CD4-positive, alpha-beta T cell treated with Interleukin-17A for 4 hours (primary cell): ENCODE results near the gene HELQ.
"Not testable (repeated sequence)": the region's sequence is repeated elsewhere in the genome, so short reads cannot be mapped to it uniquely, and the experiment has no call there.

Source experiments
- DNase-seq: peaks from one replicate; pipeline ENCODE4 v3.0.0-alpha.2; 2020; ENCODE audit warnings: mixed read lengths

The HELQ gene, protein sequence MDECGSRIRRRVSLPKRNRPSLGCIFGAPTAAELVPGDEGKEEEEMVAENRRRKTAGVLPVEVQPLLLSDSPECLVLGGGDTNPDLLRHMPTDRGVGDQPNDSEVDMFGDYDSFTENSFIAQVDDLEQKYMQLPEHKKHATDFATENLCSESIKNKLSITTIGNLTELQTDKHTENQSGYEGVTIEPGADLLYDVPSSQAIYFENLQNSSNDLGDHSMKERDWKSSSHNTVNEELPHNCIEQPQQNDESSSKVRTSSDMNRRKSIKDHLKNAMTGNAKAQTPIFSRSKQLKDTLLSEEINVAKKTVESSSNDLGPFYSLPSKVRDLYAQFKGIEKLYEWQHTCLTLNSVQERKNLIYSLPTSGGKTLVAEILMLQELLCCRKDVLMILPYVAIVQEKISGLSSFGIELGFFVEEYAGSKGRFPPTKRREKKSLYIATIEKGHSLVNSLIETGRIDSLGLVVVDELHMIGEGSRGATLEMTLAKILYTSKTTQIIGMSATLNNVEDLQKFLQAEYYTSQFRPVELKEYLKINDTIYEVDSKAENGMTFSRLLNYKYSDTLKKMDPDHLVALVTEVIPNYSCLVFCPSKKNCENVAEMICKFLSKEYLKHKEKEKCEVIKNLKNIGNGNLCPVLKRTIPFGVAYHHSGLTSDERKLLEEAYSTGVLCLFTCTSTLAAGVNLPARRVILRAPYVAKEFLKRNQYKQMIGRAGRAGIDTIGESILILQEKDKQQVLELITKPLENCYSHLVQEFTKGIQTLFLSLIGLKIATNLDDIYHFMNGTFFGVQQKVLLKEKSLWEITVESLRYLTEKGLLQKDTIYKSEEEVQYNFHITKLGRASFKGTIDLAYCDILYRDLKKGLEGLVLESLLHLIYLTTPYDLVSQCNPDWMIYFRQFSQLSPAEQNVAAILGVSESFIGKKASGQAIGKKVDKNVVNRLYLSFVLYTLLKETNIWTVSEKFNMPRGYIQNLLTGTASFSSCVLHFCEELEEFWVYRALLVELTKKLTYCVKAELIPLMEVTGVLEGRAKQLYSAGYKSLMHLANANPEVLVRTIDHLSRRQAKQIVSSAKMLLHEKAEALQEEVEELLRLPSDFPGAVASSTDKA

DNA sequence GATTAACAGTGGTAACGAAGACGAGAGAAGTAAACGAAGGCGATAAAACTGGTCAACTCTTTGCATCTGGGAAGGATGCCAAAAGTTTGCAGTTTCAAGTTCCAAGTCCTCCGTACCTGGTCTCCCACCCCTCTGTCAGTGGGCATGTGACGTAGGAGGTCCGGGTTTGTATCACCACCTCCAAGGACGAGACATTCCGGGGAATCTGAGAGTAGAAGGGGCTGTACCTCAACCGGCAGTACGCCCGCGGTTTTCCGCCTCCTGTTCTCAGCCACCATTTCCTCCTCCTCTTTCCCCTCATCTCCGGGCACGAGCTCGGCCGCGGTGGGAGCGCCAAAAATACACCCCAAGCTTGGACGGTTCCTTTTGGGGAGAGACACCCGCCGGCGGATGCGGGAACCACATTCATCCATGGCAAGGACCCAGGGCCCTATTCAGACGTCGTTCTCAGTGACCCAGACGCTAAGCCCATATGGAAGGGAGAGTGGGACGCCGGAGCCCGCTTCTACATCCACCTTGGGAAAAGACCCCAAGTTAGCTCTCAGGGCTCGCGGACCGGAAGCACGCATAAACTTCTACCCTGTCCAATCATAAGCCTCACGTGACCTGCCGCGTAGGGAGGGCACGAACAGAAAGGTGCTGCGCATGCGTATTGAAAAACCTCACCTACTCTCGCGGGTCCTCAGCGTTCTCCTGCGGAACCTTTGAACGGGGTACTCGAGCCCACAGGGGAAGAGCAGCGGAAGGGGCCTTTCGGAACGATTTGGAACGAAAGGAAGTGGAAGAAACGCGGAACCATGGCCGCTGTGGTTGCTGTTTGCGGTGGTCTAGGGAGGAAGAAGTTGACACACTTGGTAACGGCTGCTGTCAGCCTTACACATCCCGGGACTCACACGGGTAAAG lies at the start of gene HELQ, which contains the start of gene MRPS18C:
HELQ (minus strand) TSS at position 543 of the 903 bp plus-strand sequence; CDS start at position 413, 130 bp downstream.
MRPS18C (plus strand) TSS at position 778 of the 903 bp plus-strand sequence; CDS start at position 798, 20 bp downstream.
- peak; percentile 94 for DNase-seq

DNA sequence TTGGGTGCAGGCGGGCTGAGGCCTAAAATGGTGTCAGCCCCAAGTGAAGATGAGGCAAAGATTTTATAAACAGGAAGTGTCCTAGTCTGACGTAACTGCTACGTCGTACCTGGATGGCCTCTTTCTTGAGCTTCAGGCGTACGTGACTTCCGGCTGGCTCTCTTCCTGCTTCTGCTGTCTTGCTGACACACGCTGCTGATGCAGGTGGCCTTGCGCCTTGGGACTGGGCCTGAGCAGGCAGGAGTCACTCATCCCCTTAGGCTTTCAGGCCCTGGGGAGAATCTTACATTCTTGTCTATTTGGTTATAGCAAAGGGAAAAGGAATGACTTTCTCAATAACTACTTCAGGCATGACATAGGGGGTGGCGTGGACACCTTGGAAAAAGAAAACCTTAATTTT lies 49.4 kb upstream of the HELQ start:
- no peak for DNase-seq

DNA sequence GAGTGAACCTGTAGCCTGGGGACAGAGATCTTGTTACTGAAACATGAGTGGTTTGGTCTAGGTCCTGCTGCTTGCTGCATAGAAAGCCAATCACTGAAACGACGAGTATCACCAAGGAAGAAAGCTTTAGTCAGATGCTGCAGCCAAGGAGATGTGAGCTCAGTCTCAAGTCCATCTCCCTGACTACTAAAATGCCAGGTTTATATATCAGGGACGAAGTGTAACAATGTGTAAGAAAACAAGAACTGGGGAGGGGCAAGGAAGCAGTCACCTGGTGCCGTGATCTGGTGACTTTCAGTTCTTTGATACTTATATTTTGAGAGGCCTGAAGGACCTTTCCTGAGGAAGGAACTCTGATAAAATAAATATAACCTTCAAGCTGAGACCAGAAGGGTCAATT lies 48.9 kb upstream of the HELQ start:
- no peak for DNase-seq

DNA sequence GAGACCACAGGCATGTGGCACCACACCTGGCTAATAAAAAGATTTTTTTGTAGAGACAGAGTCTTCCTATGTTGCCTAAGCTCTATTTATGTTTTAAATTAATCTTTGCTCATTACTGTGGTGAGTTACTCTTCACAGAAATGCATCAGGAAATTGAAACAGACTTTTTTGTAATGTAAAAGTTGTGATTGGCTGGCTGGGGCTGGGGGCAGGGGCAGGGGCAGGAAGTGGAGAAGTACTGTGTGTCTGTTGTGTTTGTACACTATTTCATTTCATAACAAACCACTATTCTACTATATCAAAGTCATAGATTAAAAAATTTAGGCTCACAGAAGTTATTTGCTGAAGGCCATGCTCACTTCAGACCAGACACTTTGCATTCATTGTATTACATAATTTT lies 48.4 kb upstream of the HELQ start:
- peak; percentile 50 for DNase-seq

DNA sequence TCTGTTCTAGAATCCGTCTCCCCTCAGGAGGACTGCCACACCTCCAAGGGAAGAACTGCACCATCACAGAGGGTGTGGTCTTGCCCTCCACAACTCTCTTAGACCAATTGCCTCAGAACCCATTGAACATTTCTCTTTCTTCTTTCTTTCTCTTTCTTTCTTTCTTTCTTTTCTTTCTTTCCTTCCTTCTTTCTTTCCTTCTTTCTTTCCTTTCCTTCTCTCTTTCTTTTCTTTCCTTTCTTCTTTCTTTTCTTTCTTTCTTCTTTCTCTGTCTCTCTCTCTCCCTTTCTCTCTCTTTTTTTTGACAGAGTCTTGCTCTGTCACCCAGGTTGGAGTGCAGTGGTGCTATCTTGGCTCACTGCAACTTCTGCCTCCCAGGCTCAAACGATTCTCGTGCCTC lies 46.0 kb upstream of the HELQ start:
- DNase-seq = not testable (repeated sequence)

DNA sequence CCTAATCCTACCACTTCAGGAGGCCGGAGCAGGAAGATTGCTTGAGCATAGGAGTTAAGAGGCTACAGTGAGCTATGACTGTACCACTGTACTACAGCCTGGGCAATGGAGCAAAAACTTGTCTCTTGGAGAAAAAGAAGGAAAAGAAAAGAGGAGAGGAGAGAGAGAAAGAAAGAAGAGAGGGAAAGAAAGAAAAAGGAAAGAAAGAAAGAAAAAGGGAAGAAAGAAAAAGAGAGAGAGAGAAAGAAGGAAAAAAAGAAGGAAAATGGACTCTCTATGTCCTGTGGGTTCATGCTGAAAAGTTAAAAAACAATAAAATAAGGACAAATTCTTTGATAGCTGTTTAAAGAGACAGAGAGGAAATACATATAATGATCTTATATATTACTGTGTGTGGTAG lies 42.6 kb upstream of the HELQ start:
- DNase-seq = no peak

DNA sequence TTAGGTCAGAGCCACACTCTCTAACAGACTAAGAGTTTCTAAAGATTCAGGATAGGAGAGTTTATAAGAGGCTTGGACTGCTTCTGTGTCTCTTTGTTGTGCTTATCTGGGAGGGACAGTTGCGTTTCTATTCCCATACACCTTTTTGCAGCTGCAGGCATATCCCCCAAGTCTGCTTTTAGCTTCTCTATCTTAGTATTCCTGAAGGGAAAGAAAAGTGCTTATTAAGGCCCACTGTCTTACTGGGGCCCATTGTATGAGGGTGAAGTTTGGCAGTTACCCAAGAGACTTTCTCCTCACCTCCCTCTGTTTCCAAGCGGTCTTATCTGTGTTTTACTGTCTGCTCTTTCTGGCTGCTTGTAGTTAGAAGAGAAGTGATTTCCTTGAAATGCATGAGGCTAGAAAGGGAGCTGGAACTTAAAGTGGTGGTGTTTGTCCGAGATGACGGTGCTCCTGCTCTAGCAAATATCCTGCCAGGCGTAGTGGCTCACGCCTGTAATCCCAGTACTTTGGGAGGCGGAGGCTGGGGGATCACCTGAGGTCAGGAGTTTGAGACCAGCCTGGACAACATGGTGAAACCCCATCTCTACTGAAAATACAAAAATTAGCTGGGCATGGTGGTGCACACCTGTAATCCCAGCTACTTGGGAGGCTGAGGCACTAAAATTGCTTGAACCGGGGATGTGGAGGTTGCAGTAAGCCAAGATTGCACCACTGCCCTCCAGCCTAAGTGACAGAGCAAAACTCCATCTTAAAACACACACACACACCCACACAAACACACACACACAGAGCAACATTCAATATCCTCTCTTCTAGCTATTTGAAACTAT lies 40.7 kb upstream of the HELQ start:
- not testable (repeated sequence) for DNase-seq

DNA sequence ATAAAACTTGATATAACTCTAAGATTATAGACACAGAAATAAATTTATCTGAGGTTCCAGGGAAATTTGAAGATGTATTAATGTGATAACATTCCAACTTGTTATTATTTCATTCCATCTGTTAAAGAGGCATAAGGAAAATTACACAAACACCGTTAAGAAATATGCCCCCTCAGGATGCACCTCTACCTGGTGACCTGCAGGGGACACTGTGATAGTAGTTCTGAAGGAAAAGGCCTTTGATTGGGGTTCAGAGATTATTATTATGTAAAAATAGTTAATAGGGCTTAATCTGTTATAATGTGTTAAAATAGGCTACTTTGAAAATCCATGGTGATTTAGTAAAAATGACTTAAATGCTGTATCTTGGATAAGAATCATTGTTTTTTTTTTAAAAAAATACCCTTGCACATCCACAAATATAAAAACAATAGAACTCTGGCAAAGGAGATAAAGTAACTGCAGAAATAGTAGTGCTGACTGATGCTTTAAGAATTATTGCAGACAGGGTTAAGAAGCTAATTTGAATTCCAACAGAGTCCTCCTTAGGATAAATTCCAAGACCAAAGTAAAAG lies 35.3 kb upstream of the HELQ start:
- peak; percentile 39 for DNase-seq

DNA sequence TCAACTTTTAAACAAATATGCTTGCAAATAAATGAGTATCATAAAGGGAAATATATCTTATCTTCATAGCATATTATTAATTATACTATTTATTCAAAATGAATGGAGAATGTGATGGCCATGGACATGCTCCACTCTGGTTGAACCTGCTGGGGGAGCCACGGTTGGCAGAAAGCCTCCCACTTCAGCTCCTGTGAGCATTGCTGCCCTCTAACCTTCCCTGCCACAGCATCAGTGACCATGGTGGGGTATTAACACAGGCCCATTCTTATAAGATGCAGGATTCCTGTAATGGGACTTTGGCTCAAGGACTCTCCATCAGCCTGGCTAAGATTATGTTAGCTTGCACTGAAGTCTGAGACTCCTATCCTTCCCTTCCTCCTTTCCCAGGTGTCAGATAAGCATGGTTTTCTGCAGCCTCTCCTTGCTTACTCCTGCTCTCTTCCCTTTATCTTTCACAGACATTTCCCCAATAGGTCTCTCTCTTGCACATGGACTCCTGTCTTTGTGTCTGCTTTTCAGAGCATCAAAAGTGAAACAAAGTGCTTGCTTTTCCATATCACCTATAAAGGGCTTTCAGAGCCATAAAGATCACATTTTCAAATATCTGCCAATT lies 34.2 kb upstream of the HELQ start:
- no peak for DNase-seq

DNA sequence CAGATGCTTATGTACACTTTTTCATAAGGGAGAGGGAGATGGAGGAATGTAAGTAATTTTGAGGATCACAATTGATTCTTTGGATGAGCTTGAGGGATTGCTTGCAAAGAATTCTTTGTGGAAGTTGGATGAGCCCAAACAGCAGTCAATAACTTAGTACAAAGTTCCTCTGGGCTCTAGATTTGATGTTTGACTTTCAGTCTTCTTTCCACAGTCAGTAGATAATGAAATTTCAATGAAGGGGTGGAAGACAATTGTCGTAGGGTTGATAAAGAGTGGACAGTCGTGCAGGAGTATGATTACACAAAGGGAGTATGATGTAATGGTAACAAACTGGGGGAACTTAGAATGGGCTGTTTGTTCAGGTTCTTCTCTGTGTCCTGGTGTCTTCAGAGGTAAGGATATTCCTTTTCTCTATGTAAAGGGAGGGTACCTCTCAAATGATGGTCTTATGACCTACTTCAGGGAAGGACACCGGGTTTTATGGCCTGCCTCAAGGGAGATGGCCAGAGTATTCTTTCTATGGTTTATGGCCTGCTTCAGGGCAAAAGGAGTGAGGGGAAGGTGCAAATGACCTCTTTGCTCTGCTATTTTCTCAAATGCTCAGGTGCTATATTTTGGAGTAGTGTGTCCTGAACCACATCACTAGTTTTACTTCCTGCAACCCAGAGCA lies 31.0 kb upstream of the HELQ start:
- no peak for DNase-seq

DNA sequence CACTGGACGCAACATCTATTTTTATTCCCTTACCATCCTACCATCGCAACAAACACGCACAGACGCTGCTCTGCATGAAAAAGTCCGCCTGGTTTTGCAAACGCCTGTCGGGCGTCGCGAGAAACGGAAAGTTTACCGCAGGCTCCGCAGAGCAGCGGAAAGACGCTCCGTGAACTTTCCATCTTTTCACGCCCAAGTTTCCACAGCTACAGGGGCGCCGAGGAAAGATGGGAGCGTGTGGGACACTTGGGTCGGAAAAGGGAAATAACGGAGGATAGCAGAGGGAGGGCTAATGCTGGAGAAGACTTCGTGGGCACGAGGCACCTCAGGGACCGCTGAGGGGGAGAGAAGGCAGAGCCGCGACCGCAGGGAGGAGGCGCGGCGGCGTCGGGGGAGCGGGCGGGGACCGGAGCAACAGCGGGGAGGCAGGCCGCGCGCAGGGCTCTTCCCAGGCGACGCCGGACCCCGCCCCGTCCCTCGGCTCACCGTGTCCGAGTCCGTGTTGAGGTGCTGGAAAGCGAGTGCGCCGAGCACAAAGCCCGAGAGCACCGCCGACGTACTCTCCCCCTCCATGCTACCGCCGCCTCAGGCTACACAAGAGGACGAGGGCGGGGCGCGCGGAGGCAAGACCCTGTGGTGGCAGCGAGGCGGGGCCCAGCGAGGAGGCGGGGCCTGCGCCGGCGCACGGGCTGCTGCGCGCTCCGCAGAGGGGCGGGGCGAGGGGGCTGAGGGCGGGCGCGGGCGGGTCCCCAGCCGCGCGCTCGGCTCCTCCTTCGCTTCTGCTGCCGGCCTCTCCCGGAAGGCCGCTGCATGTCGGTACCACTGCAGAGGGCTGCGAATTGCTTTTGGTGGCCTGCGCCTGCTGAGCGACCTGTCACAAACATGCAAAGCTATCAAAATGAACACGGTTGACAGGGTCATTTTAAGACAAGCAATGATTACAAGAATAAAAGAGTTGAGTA lies 29.2 kb upstream of the HELQ start, which contains the start of gene ABRAXAS1:
ABRAXAS1 (minus strand) TSS at position 601 of the 962 bp plus-strand sequence; CDS start at position 573, 28 bp downstream.
- DNase-seq = peak; percentile 96

DNA sequence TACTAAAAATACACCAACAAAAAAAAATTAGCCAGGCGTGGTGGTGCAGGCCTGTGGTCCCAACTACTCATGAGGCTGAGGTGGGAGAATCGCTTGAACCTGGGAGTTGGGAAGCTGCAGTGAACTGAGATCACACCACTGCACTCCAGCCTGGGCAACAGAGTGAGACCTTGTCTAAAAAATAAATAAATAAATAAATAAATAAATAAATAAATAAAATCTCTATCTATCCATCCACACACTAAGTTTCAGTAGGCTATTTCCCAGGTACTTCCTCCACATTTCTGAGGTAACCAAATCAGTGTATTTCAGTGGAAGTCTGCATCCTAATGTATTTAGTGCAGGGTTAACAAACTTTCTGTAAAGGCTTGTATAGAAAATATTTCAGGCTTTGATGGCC lies 18.3 kb upstream of the HELQ start:
- DNase-seq = no peak

DNA sequence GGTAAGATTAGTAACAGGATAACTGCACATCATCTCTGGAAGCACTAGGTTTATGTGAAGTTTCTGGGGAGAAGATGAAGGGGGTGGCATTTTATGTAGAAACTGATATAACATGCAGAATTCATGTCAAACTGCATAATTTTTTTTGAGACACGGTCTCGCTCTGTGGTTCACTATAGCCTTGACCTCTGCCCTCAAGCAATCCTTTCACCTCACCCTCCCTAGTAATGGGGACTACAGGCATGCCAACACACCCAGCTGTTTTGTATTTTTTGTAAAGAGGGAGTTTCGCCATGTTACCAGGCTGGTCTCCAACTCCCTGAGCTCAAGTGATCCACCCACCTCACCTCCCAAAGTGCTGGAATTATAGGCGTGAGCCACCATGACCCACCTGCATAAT lies 17.8 kb upstream of the HELQ start:
- no peak for DNase-seq

DNA sequence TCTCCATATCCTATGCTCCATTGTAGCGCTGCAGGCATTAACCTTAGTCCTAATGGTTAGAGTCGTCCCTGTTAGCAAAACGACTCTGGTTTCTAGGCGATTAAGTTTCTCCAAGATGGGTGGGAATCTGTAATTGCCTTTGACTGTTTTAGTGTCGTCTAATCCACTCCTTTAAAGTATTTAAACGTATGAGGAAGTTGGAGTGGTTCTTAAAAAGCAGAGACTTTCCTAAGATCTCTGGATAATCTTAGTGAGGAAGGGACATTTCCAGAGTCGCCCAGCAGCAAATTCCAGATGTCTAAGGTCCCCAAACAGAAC lies 520 bp upstream of the HELQ start:
- no peak for DNase-seq

DNA sequence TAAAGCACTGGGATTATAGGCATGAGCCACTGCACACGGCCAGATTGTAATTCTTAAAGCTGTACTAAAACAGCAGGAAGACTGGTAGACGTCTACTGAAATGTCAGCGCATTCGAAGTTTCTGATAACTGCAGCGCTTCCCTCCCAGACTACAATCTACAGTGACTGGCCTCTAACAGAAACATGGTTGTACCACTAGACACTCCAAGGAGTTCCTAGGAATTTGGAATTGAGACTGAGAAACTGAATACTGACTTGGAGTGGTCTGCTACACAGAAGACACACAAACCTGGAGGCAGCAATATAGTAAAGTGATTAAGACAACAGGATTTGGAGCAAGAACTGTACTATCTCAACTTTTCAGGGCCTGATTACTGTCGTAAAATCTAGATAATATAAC lies 937 bp downstream of the HELQ start:
- peak; percentile 8 for DNase-seq

DNA sequence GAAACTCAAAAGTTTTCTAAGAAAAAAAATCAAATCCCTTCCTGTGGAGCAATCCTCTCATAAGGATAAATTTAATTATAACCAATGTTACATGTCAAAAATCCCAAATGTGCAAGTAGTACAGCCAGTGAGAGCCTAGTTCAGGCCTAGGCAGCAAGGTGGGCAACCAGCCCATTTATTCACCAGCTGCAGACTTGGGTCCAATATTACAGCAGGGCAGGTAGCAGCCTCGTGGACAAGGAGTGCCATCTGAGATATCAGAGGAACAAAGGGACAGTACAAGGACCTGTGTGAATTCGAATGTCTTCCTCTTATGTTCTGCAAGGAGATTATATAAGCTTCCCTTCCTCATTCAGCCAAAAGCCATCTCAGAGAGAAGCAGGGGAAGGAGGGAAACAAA lies 6.6 kb downstream of the HELQ start:
- DNase-seq = no peak

DNA sequence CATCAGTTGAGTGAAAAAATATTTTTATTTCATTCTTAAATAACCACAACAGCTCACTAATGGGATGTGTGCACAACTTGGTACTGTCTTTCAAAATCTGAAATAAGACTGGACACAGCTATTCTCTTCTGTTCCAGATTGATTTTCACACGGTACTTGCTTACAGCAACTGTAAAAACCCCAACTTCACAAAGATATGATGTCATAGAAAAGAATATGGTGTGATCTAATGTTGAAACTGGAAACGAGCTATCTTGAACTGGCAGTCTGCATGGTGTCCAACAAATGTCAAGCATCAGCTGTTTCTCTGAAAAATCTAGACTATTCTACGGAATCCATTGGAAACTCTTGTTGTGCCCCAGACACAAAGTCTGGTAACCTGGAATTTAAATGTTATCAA lies 14.7 kb downstream of the HELQ start:
- DNase-seq = no peak

DNA sequence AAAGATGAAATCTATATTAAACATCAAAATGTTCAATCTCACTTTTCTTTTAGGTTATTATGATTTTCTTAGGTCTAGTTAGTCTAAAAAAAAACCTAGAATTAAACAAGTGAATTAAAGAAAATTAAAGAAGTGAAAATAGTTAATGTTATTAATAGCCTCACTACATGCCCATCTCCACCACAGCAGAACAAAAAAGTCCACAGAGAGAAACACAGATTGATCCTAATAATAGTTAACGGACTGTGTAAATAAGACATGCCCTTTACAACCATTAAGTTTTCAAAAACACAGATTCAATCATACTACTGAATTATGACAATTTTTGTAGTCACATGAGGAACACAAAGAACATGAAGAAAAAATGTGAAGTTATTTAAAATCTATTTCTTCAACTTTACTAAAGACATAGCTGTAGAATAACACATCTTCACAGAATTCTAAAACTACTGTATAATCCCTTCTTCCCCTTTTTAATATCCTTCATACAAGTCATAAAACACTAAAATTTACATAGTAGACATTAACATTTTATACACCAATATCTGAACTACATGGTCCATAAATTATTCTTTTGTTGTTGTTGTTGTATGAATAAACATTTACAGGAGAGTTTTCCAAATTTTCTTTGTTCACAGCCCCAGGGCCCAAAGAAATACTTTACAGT lies 15.3 kb downstream of the HELQ start:
- DNase-seq = no peak
